GM12864 (cell line): Measurements from ENCODE around the gene BAG2.
A peak's percentile ranks its signal among the peaks of the same experiment; 100 is the strongest.

Source experiments
- DNase-seq: peaks from one replicate; pipeline ENCODE4 v3.0.0-alpha.2; 2011; ENCODE audit warnings: low read depth
- H3K4me3 ChIP-seq: 2 replicates; pipeline ENCODE4 v1.5.1; 2011; ENCODE audit warnings: mild to moderate bottlenecking, low read depth, low read length, control low read depth
- CTCF ChIP-seq: IDR thresholded peaks from 2 replicates; pipeline ENCODE4 v1.5.1; 2011; ENCODE audit warnings: low read depth, mild to moderate bottlenecking, moderate library complexity, low read length, control low read depth, inconsistent platforms; ENCODE audit errors: missing control alignments

BAG2 gene

DNA sequence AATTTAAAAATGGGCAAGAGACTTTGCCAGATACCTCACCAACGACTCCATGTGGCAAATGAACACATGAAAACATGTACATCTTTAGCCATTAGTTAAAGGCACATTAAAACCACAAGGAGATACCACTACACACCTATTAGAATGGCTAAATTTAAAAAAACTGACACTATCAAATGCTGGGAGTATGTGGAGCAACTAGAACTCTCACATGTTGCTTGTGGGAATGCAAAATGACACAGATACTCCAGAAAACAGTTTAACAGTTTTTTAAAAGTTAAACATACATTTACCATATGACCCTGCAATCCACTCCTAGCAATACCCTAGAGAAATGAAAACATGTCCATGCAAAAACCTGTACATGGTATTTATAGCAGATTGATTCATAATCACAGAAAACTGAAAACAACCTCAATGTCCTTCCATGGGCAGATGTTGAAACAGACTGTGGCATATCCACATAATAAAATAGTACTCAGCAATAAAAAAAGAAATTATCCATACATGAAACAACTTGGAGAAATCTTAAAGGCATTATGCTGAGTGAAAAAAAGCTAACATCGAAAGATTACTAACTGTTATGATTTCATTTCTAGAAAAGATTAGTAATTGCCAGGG is 48.1 kb downstream of the BAG2 start:
- no peak for TF ChIP-seq CTCF
- no peak for DNase-seq
- H3K4me3 ChIP-seq, result no peak overlapping the region

GRCh38 chr6:57221191-57221935 is 49.2 kb downstream of the BAG2 start:
- DNase-seq, result no peak
- peak; percentile 48 for TF ChIP-seq CTCF
- H3K4me3 ChIP-seq, result peak overlapping the region; percentile 89

DNA sequence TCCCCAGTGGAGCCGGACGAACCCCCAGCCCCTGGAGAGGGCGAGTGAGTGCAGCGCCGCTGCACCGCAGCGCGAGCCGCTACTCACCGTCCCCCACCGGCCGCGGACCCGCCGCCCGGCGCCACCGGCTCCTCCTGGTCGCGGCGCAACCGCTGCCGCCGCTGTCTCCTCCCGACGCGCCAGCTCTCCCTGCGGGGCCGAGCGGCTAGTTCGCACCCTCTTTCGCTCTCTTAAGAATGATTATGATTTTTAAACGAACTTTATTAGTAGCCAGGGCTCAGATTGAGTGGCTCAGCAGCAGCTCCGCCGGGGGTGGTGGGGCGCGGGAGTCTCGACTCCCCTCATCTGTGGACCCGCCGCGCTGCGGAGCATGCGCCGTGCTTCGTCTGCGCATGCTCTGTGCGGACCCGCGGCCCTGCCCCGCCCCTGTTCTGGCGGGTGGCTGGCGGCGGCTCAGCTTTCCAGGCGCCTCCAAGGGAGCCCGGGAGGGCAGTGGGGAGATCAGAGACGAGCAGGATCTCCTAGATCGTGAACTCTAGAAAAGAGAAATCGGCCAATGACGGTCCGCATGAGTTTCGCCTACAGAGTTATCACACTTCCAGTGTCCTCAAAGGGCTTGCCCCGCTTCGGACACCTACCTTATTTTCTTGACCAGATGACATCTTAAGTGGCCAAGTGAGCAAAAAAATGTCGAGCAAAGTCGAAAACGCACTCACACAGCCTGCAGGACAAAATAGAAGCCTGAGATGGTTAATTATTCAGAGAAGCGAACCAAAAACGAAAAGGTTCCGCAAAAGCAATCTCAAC is 50.0 kb downstream of the BAG2 start, which contains the start of gene RAB23:
Gene RAB23, minus strand, starts transcription at position 372 of the 807 bp plus-strand sequence. CDS start 11,927 bp downstream, outside the sequence.
- peak within 1 kb of the TSS; percentile 89 for H3K4me3 ChIP-seq
- peak; percentile 24 for DNase-seq
- TF ChIP-seq CTCF, result no peak

GRCh38 chr6:57222743-57223077 is 50.6 kb downstream of the BAG2 start:
- peak overlapping the region; percentile 89 for H3K4me3 ChIP-seq
- no peak for DNase-seq
- TF ChIP-seq CTCF, result no peak

DNA sequence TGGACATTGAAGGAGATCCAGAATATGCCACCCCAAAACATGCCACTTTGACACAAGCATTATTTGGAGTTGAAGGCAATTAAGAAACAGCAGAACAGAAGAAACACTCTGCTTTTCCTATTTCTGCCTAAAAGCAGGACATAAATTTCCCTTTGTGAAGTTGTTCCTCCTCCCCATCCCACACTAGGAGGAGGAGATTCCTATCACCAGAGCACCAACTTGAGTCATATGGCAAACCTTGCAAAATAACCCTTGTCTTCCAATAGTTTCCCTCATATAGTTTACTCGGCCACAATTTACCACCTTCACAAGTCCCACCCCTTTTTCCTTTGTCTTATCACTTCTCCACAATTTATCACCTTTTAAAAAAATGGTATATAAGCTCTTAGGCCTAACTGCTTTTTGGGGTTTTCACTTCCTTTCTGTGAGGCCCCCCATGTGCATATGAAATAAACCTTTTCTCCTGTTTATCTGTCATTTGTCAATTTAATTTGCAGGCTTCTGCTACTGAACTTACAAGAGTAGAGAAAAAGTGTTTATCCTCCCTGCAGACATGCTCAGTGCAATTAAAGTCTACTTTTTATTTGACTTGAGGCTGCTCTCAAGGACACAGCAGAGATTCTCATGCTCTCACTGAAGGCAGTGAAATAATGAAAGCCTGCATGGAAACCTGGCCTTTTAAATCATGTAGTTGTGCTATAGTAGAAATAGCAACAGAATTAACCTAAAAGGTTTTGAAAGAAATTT is 52.8 kb downstream of the BAG2 start:
- DNase-seq, result no peak
- no peak for TF ChIP-seq CTCF
- H3K4me3 ChIP-seq, result no peak overlapping the region

DNA sequence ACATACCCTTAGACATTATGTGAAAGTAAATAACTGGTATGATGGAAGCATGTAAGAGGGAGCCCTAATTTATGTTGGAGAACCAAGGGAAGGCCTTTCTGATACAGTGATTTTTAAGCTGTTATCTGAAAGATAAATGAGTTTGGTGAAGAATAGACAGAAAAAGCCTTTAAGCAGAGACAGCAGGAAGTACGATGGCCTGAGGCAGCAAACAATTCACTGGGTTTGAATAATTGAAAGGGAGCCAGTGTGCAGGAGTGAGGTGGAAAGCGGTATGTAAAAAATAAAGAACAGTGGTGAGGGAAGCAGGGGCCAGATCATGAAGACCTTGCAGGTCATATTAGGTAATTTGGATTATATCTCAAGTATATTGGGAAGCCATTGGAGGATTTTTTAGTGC is 54.1 kb downstream of the BAG2 start:
- no peak overlapping the region for H3K4me3 ChIP-seq
- DNase-seq, result no peak
- TF ChIP-seq CTCF, result no peak
